ENCODE data around the gene MAP7.
A peak's percentile ranks its signal among the peaks of the same experiment; 100 is the strongest.

Gene MAP7

DNA sequence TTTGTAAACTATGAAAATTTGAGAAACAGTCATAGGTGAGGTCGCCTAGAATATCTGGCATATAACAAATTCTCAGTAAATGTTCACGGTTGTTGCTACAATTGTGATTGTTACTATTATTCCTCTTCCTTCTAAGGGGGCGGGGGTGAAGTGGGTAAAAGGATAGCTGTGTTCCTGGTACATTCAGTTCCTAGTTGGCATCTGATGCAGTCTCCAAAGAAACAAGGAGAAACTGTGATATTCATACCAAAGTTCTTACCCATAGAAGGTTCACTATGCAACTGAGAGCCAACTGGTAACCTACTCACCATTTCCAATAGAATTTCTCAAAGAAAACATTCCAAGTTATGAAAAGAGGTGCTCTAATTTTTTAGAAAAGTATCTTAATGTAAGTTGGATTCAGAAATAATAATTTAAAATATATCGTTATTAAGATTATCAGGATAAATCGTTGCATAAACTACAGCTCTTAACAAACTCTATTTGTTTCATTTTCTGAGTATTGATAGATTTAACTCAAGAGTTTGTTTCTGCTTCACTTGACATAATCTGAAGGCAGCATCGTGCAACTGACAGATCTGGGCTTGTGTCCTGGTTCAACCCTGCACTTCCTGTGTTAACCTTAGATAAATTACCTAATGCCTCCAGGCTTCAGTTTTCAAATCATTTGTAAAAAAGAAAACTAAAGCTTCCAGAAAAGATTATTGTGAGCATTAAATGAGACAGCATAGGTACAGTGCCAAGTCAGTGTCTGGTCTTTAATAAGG is 13.3 kb upstream of the MAP7 start:
- no peak for DNase-seq

DNA sequence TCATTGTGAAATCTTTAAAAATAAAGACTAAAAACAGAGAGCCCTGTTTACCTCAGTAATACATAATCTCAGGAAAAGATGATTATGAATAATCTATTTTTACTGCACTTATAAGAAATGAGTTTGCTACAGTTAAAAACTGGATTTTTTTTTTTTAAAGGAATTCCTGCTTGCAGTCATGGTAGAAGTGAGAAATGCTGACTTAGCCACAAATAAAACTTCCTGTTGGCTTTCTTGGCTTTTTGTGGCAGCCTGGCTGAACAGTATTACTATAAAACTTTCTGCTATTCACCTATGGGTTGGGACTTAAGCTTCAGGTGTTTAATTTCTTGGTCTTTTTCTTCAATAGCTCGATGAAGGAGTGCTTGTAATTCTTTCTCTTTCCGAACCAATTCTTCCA is 12.0 kb upstream of the MAP7 start:
- DNase-seq, result no peak

DNA sequence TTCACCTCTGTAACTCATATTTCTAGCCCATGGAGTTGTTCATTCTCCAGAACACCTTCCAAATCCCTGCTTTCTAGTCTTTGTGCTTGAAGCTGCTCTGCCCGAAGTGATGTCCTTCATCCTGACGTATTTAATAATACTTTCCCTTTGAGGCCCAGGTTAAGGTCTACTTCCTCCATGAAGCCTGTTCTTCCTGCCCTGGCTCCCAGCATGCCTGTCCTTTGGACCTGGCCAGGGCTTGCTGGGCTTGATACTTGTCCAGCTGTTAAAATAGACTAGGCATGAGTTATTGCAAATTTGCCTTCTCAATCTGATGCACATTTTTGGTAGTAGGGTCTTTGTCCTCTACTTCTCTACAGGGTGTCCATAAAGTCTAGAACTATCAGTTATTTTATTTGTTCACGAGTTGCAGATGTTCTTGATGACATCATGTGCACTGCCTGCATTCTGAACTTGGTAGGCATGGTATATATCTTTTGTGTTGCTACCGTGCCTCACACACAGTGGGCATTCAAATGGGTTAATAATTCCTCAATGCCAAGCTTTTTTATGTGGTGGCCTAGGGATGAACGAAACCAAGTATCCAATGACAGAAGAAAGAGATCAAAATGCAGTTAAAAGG is 3.1 kb upstream of the MAP7 start:
- DNase-seq, result no peak

DNA sequence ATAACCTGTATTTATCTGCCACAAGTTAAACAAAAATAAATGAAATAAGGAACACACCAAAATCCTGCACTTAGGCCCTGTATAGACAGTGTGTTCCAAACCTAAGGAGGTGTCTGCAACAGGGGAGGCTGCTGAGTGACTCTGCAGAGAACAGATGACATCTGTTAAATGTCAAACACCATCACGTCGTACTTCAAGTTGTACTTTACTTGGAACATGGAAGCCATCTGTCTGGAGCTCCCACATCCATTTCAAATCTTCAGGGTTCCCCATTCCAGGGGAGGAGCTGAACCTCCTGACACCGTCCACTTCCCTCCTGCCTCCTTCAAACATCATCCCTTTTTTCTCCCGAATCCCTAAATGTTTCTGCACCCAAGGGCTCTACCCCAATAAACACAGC is 1.8 kb upstream of the MAP7 start:
- no peak for DNase-seq

DNA sequence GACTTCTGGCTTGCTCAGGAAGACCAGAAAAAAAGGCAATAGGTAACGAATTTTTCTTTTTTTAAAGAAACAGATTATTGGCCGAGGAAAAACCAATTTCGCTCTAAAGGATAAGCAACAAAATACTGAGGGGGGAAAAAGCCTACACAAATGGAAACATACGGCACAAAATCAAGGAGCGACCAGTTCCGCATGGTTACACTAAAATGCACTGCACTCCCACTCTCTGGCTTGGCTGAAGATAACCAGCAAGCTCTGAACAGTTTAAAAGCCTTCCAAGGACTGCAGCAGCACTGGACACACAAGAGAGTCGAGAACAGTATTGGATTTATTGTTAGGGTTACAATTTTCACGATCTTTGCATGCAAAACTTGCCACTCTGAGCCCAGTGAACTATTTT is 881 bp upstream of the MAP7 start:
- no peak for DNase-seq

DNA sequence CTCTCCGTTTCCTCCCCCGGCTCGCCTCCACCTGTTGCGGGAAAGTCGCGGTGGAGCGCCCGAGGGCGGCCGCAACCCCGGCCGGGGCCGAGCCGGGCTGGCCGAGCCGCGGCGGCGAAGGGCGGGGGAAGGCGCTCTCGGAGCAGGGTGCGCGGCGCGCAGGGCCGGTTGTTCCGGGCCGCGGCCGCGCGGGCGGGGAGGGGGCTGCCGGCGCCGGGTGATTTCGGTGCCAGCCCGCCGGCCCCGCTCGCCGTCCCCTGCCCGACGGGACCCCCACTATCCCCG is 235 bp downstream of the MAP7 start:
- peak; percentile 70 for DNase-seq

DNA sequence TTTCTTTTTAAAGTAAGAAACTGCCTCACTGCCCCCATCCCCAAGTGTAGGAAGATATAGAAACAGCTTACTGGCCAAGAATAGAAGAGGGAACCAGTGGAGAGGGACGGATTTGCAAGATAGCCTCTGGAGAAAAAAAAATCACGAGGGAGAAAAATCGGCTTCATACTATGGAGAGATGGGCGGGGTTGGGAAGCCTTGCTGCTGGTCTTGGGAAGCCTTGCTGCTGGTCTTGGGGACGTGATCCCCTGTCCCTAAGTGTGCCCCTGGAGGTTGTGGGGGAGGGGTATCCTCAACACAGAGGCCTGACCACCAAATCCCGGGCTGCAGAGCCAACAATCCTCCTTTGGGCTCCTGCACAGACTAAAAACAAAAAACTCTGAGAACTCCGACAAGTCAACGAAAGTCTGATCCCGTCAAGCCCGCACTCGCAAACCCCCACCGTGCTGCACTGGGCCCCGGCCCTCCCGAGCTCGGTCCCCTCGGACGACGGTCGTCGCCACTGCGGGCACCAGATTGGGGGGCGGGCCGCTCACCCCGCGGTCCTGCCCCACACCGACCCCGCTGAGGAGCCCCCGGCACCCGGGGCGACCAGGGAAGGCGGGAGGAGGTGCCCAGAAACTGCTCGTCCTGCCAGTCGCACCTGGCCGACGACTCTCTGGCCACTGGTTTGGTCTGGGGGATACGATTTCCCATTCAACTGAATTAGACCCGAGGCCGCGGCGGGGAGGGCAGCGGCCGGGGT is 750 bp downstream of the MAP7 start:
- no peak for DNase-seq

DNA sequence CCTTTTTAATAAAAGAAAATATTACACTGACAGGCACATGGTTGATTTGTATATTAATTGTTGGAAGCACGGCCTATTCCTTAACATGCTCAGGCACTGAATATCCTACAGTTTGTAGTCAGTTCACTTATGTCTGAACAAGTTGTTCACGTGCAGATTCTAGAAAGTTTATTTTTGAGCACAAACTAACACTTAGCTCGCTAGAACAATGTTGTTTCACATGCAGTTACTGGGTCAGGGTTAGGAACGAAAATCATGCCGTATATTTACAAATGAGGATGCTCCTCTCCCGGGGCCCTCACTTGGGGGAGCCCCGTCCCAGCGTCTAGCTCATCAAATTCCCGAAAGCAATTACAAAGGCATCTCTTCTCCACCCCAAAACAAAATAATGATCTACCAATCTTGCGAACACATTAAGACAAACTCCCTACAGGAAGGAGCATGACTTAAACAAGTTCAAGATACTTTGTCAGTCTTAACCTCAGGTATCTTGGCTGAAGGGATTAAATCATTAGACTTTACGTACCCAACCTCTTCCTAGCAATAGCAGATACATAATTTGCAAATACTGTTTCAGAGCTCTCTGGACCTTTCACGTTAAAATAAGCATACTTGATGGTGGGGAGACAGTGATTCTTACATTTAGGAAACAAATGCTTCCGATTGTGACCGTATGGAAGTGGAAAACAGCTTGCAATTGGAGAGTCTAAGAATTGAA is 1.5 kb downstream of the MAP7 start:
- DNase-seq, result no peak

DNA sequence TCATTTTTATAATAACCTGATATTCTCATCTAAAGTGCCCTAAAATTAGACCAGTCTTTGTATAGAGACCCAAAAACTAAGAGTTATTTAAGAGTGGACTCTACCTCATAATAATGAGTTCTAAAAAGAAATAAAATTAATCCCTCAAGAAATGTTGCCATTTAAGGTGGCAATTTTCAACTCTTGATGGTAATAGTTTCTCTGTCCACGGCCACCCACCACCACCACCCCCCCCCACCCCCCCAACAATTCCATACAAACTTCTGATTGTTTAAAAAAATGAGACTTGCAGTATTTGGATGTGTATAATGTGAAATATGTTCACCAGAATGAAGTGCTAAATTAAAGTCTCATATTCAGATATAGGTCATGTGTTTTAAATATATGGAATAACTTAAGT is 2.4 kb downstream of the MAP7 start:
- DNase-seq, result no peak

DNA sequence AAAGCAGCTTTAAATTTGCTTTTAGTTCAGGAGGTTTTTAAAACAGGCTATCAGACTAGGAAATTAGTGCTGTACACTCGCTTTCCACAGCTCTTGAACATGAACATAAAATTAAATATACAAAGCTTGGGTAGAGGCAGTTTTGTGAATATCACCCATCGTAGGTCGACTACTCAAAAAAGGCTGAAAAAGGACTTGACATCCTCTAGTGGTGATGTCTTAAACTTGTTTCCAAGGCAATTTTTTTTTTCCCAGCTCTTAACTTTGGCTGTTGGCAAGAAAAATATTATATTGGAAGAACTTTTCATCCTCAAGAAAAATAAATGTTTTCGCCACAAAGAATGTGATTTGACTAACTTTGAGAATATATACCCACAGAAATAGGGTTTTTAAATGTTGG is 2.9 kb downstream of the MAP7 start:
- peak; percentile 31 for DNase-seq

DNA sequence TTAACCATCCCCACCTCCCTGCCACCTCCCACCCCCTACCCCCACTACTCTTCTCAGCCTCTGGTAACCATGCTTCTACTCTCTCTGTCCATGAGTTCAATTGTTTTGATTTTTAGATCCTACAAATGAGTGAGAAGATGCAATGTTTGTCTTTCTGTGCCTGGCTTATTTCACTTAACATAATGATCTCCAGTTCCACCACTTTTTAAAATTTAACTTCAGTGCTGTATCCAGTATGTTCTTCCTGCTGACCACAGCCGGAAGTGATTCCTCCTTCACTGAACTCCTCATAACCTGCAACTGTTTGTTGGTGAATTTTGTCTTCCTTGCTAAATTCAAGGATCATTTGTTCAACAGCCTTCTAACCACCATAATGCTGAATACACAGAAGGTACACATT is 3.9 kb downstream of the MAP7 start:
- no peak for DNase-seq

DNA sequence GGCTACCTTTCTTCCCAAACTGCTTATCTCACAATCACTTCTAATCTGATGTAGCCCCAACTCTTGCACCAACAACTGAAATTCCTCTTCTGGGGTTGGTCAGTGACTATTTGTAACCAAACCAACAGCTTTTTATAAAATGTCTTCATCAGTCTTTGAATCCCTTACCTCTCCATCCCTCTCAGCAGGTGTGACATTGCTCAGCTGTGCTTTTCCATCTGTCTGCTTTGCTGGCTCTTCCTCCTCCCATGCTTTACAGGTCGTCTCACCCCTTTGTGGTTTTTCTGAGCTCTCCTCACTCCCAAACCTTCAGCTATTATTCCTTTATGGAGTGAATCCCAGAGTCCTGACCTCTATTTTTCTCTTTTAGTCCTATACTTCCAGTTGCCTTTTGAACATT is 5.9 kb downstream of the MAP7 start:
- no peak for DNase-seq

DNA sequence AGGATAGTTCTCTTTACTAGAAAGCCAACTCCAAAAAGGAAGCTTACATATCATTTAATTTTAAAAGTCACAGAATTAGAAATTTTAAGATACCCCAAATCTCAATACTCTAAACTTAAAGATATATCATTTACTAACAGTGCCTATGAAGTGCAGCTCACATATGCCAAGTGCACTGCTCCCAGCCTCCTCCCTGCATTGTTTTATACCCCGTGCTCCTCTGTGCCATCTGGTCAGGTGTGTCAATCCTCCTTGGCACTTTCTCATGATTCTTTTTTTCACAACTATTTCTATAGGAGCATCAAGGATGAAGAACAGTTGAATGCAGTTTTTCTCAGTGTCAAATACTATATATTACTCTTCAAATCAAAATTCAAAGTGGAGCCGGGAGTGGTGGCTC is 8.8 kb downstream of the MAP7 start:
- no peak for DNase-seq

DNA sequence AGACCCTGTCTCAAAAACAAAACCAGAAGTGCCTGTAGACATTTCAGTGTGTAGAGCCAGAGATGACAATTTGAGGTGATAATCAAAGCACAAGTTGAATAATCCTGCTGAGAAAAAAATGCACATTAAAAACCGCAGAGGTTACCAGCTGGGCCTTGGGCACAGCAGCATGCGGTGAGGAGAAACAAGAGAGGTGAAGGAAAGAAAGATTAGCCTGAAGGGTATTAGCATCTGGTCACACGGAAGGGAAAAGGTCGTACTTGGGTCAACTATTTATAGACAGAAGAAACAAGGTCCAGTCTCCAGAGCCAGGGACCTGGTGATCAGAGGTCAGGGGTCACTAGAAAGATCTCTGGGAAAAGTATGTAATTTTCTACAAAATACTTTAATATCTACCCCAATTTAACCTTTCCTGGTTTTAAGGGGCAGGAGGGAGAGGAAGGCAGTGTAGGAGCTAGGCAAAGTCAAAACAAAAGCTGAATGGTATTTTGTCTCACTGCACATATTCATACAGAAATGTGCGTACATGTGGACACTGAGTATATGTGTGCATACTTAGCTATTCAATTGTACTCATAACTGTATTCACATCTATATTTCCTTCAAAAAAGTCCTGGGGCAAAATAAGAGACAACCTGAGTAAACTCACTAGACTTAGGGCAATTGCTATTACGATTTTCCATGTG is 10.1 kb downstream of the MAP7 start:
- DNase-seq, result no peak

DNA sequence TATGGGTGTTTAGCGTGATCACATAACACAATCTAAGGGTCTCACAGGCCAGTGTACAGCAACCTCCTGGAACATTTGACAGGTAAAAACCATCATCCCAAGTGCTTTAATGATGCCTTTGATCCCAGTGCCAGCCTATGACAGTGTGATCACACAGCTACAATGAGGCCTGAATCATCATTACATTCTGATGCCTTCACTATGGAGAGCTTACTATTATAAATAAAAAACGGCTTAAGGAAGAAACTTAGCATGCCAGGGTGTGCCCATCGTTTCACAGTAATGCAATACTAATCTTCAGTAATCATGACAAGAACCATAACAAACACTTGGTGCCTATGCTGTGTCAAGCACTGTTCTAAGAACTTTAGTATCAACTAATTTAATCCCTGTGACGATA is 11.4 kb downstream of the MAP7 start:
- DNase-seq, result no peak

DNA sequence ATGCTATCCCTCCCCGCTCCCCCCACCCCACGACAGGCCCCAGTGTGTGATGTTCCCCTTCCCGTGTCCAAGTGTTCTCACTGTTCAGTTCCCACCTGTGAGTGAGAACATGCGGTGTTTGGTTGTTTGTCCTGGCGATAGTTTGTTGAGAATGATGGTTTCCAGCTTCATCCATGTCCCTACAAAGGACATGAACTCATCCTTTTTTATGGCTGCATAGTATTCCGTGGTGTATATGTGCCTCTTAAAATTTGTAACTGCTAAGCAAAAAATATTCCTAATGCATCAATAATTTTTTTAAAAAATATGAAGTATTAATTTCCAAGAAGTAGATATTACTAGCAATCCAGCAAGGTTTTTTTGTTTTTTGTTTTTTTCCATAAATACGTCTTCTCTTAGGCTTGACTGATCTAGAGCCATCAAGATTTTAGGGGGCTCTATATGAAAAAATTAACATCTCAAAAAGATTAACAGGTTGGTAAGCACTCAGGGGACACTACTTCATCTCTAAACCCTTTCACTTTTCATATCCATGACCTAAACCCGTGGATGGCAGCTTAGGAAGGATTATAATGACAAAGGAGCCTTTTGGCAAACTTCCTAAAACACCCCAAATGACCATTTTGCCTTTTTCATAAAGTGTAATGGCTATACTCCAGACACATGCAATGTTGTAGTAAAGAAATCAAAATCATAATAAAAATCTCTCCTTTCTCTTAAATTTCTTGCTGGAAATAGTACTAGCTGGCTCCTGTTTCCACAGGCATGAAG is 14.2 kb downstream of the MAP7 start:
- DNase-seq, result no peak

DNA sequence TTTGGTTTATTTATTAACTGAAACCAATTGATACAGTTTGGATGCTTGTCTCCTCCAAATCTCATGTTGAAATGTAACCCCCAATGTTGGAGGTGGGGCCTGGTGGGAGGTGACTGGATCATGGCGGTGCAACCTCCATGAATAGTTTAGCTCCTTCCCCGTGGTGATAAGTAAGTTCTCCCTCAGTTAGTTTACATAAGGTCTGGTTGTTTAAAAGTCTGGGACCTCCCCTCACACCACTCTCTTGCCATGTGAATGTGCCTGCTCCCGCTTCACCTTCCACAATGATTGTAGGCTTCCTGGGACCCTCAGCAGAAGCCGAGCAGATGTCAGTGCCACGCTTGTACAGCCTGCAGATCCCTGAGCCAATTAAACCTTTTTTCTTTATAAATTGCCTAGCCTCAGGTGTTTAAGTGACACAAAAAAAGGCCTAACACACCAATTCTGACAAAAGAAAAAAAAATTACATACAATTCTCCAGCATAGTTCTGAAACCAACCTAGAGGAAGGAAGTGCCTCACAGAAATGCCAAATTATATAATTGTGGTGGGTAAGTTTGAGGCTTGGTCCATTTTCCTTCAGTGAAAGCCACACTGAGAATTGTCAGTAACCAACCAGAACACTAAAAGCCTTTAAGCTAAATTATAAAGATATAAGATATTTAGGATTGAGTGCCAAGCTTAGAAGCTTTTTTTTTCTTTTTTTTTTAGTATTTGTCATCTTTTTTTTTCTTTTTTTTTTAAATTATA is 15.0 kb downstream of the MAP7 start:
- DNase-seq, result no peak

DNA sequence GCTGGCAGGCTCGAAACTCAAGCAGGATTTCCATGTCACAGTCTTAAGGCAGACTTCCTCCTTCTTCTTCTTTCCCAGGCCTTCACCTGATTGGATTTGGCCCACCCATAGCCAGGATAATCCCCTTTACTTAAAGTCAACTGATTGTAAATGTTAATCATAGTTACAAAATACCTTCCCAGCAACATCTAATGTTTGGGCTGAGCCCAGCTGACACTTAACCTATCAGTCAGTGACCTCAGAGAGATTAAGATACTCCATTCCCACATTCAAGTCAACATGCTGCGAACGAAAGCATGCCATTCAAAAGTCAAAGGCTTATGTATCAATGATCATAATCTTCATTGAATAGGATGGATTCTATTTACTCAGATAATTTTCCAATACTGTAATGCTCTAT is 16.0 kb downstream of the MAP7 start:
- no peak for DNase-seq

DNA sequence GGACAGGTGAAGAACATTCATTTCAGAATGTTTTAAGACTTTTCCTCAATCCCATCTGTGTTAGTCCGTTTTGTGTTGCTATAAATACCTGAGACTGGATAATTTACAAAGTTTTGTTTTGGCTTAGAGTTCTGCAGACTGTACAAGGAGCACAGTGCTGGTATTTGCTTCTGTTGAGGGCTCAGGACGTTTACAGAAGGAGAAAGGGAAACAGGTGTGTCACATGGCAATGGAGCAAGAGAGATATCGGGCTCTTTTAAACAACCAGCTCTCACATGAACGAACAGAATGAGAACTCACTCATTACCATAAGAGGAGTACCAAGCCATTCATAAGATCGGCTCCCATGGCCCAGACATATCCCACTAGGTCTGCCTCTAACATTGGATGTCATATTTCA is 16.7 kb downstream of the MAP7 start:
- DNase-seq, result no peak

DNA sequence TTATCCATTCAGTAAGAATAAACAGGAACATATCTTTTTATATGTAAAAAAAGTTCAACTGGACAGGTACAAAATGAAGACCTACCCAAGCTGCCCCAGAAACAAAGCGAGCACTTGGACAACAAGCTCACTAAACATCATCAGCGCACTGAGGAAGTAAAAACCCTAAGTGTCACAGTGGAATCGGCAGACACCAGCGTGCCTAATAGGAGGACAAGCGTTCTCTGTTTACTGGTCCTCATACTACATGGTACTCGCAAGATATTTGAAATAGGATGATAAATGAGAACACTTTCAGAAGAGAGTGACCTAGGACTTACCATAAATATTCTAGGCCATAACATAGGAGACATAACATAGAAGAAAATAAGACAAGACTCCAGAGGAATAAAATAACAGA is 18.2 kb downstream of the MAP7 start:
- no peak for DNase-seq

DNA sequence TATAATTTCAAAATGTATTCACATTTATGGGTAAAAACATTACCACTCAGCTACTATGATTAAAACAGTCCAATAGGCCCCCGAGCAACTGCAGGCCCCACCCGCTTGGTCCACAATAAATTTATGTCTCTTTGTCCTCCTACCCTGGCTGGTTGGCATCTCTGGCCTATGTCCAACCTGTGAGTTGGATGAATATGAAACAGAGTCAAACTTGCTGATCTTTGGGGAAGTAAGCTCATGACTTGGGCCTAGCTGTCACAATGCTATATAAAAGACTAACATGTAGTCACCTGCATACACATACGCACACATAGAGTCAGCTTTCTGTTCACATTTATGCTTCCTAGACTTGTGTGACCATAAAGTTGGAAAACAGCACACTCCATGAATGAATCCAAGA is 20.5 kb downstream of the MAP7 start:
- no peak for DNase-seq

DNA sequence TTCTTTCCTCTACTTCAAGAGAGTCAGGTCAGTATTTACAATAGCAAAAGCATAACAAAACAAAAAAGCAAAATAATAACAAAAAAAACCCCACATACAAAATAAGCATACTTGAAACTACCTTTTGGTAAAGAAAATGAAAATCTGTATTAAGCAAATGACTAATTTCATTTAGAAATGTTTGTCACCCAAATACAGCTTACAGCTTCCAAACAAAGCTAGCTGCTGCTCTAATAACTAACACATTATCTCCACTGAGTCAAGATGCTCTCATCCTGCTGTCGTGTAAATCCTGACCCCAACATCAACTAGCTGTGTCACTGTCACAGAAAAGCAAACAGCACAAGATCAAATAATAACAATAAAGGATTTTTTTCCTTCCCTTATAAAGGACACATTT is 21.7 kb downstream of the MAP7 start:
- DNase-seq, result no peak
